GM18526 (cell line): Measurements from ENCODE around the gene KCNMA1.

Experiments
- POLR2A ChIP-seq: IDR thresholded peaks from 3 replicates; pipeline ENCODE4 v1.6.1; 2011; ENCODE audit not compliant: insufficient read length; ENCODE audit errors: extremely low read depth

Gene KCNMA1

DNA sequence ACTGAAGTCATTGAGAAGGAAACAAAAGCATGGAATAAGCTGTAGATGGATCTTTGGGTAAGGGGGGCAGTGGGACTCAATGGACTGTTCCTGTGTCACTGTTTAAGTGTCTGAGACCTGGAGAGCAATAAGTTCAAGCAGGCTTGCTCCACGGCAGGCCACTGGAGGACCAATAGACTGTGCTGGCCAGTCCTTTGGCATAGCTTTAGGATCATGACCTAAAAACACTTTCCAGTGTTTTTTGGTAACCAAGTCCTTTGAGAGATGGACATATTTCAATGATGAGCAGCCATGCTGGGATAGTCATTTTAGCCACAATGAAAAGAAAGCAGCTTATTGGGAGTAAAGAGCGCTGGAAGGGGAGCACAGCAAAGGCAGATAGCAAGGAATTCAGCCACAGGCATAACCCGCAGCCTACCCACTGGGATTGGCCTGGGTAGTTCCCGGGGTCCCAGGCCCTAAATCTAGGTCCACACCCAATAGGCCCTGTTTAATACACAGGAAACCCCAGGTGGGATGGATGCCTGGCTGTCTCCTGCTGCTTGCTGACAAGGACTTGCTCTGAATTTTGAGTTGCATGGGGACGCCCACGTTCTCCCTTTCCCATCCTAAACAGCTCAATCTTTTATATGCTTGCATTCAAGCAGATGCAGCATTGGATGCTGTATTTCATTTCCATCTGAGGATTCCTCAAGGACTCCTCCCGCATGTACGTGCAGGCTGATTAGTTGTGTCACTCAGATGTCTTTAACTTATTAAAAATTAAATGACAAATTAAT is 727.2 kb downstream of the KCNMA1 start:
- no peak for TF ChIP-seq POLR2A

DNA sequence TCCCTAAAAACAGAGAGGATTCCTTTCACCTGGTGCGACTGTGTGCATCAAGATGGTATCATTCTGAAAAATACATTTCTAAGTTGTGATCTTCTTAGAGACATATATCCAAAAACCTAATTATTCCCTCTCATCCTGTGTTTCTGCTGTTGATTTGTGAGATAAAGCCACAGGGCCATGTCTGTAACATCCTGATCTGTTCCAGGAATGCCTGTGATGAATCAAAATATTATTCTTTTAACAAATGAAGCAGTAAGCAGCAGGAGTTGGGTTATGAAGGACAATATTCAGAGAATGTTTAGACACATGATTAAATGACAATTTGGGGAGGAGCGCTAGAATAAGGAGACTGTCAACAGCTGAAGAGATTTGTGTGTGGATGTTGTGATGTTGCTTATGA is 731.4 kb downstream of the KCNMA1 start:
- TF ChIP-seq POLR2A: no peak

DNA sequence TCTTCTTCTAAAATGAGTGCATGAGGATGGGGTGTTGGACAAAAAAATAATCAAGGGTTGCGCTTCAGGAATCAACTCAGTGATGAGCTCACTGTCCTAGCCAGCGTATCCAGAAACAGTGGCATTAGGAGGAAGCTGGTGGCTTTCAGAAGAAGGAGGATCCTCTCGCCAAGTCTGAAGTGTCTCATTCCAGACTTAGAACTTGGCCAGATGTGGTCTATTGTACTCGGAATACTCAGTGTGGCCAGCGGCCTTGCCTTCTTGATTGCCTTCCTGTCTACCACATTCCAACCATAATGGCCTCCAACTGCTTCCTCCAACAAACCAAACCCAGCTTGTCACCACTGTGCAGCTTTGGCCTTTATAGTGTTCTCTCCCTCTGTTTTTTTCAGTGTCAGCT is 732.4 kb downstream of the KCNMA1 start:
- TF ChIP-seq POLR2A: no peak

DNA sequence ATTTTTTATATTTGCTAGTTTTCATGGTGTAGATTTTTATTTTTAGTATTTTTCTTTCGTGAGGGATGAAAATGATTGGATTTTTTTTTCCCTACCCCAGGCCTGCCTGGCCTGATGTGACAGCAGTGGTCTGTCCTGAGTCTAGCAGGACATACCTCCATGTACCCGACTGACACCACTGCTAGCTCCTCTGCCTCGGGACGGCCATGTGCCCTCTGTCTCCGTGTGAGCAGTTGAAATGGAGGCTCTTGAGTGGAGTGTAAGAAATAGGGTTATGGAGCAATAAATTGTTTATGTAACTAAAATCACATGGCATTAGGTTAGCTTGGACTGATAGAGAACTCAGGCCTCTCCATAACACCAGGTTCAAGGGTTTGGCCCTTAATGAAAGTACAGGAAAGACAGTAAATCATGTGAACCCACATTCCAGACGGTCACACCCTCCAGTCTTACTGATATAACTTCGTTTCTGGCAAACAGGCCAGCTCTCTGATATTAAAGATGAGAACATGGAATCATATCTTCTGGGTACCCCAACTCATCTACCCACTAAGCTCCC is 734.1 kb downstream of the KCNMA1 start:
- no peak for TF ChIP-seq POLR2A

DNA sequence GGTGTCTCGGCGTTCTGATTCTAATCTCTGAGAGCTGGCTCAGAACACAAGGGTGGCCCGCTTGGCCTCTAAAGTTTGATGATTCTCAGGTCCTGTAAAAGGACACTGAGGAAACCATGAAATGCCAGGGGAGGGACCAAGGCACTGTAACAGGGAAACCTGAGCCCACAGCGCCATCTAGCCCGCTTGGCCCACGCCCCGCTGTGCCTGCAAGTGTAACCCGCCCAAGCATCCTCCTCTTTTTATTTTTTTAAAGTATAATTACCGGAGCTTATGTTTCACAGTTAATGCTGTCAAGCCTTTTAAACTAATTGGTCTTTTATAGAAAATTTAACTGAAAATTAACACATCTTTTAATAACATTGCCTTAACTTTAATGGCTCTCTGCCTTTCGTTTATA is 734.7 kb downstream of the KCNMA1 start:
- no peak for TF ChIP-seq POLR2A

DNA sequence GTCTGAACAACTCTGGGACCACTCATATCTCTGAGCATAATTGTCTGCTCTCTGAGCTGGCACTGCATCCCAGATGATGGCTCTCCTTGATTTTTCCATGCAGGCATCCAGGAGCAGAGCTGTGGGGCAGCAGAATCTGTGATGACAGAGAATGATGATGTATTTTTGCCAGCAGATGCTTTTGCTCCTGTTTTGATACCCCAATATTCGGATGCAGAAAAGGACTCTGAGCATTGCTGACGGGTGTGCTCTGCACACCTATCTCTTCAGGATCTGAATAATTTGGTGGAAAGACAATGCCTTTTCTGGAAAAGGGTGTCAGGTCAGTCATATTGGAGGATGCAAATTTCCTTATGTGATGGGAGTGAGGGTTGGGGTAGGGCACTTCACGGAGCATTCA is 735.9 kb downstream of the KCNMA1 start:
- no peak for TF ChIP-seq POLR2A

DNA sequence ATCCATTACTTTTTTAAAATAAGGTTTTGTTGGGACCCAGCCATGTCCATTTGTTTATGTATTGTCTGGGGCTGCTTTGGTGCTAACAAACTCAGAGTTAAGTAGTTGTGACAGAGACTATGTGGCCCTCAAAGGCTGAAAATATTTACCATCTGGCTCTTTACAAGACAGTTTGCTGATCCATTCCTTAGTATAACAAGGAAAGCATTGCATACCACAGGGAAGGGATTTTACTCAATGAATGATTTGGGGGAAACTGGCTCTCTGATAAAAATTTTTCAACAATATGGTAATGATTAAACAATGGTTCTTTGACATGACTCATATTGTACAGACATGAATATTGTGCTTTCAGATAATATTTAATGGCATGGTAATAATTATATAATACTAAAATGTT is 738.1 kb downstream of the KCNMA1 start:
- TF ChIP-seq POLR2A: no peak

DNA sequence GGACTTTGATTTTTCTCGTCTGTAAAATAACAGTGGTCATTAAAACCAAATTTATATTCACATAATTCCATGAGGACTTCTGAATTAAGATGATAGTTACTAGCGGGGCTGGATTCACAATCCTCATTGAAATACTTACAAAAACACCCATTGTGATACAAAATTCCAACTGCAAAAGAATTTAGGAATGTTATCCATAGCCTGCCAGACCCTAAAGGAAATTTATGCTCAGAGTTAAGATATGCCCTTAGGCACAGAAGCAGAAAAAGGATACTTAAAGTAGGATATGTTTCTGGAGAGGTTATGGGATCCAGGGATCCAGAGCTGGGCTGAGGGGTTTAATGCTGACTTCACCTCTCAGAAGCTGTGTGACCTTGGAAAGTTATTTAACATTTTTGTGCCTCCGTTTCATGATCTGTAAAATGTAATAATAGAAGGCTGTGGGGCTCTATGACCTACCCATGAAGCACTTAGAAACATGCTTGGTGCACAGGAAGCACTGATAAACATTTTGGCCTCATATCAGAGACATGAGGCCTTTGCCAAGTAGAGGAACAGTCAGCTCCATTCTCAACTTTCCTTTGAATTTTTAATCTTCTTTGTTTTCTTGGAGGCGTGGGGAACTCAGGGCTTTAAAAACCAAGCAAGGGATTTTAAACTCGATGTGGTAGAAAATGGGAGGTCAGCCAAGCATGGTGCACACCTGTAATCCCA is 744.7 kb downstream of the KCNMA1 start:
- no peak for TF ChIP-seq POLR2A

DNA sequence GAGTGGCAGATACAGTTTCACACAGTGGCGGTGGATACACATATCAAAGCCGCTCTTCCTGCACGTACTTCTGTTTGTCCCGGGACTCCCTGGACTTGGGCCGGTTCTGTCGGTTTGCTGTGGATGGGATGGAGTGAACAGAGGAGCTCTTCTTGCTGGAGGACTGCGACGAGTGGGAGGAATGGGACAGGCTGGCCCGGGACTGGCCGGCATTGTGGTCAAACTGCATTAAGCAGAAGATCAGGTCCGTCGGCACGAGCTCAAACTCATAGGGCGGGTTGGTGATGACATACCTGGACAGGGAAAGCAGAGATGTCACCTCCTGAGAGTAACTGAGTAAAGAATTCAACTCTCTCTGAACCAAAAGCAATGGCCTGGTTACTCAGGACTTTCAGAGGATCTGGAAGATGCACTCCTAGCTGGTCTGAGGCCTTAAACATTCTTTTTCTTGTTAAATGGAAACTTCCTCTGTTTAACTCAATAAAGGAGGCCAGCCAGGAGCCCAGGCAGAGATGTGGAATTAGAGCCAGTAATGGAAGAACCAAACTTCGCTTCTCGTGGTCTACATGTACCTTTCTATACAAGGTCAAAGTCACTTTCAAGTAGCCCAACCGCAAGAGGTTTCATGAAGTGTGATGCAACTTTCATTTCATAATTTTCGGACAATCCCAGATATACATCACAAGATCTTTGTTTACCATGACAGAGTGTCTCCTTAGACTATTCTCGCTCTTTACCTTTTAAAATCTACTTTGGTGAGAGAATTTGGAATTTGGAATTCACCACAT is 750.2 kb downstream of the KCNMA1 start:
- no peak for TF ChIP-seq POLR2A

DNA sequence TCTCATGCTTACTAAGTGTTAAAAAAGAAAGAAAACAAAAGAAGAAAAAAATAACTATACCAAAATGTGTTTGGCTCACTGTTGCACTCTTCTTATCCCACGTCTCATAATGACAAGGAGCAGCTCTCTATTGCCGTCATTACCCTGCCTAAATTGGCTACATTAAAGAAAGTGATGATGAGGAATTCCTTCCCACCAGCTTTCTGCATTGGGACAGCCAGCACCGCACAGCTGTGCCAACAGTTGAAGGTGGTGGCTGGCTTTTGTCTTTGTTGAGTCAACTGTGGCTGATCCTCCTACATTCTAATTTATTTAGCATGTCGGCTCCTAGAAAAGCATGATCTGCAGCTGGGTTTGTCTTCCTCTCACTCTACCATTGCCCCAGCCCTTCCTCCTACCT is 751.8 kb downstream of the KCNMA1 start:
- no peak for TF ChIP-seq POLR2A

DNA sequence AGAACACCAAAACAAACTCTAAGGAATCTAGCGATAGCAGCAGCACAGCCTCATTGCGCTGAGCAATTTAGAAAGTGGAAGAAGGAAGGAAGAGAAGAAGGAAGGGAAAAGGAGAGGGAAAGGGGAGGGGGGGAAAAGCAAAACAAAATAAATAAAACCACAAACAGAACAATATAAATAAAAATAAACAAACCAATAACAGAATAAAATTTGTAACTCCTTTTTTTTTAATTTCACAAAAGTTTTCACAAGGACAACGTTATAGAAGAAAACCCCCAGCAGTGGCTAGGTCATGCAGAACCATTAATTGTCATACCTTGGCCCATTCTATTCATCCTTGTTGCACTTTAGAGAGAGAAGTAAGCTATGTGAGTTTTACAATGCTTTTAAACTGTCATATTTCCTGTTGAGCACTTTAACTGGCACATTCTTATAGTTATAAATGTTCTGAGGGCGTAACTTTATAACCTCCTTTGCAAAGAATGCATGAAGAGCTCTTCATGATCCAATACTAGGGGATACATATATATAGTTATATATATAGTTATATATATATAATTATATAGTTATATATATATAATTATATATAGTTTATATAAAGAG is 752.8 kb downstream of the KCNMA1 start:
- no peak for TF ChIP-seq POLR2A

DNA sequence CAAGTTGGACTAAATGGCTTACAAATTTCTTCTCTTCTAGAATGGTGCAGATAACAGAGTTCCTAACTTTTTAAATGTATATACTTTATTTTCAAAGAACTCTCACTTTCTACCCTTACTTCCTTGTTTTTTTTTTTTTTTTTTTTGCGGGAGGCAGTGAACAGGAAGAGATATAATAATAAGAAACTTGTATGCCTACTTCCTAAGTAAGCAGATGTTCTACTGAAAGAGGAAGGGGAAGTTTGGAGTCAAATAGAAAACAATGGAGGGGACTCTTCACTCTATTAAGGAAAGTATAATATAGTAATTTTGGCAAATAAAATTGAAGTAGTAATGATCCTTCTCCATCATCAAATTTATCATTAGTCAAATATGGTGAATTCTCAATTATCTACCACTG is 754.0 kb downstream of the KCNMA1 start:
- no peak for TF ChIP-seq POLR2A

DNA sequence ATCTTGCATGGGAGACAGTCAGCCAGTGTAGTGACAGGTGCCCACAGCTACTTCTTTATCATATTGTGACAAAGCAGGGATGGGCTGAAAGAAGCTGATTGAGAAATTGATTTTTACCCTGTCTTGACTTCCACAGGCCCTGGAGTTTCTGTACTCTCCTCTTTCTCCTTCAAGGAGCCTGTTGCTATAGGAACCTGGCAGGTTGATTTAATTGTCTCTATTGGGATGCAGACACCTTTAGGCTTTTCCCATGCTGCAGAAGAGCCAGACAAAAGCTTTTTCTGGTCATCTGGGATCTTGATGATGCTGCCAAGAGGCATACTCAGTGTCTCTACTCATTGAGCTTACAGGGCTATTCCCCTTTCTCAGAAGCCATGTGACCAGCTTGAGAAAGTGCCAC is 754.8 kb downstream of the KCNMA1 start:
- no peak for TF ChIP-seq POLR2A

DNA sequence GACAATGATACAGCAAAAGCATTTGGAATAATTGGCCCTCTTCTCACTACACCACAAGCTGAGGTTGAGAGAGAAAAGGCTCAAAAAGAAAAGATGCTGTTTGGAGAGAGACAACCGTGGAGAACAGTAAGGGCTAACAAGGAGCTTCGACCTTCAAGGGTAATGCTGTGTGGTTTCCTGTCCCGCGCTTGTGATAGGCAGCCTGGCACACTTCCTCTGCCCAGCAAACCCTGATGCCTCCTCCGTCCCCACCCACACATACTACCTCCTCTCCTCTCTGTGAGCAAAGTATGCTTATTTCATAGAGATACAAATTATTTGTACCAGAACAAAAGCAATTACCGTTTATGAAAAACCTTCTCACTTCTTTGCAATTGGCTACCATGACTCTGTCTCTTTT is 755.4 kb downstream of the KCNMA1 start:
- TF ChIP-seq POLR2A: no peak
